Hepatocyte (in vitro differentiated cells): ENCODE results near the gene TMEM151A. TPM values are rescaled to one million over a fixed set of nuclear protein-coding genes. Genes with fewer than 3 reads are reported as not detected.
A peak's percentile ranks its signal among the peaks of the same experiment; 100 is the strongest.

Source experiments
- DNase-seq: peaks from one replicate; pipeline ENCODE4 v3.0.0-alpha.2; 2016; ENCODE audit warnings: low spot score
- H2AFZ ChIP-seq: fragments of 200-600 bp; sonication (generic); 2 replicates; pipeline ENCODE4 v1.6.0; 2016; ENCODE audit warnings: antibody characterized with exemption, mild to moderate bottlenecking
- H3K27ac ChIP-seq: fragments of 200-600 bp; sonication (generic); 2 replicates; pipeline ENCODE4 v1.5.1; 2016; ENCODE audit warnings: mild to moderate bottlenecking
- H3K27me3 ChIP-seq: fragments of 200-600 bp; sonication (generic); 2 replicates; pipeline ENCODE4 v1.6.1; 2016
- H3K36me3 ChIP-seq: fragments of 200-600 bp; sonication (generic); replicated peaks from 2 replicates; pipeline ENCODE4 v1.5.1; 2016; ENCODE audit warnings: low read depth; ENCODE audit not compliant: insufficient read depth
- H3K4me1 ChIP-seq: fragments of 200-600 bp; sonication (generic); 2 replicates; pipeline ENCODE4 v1.5.1; 2016; ENCODE audit warnings: mild to moderate bottlenecking, moderate library complexity; ENCODE audit not compliant: insufficient read depth
- H3K4me2 ChIP-seq: fragments of 200-600 bp; sonication (generic); 2 replicates; pipeline ENCODE4 v1.6.0; 2016
- H3K4me3 ChIP-seq: fragments of 200-600 bp; sonication (generic); 2 replicates; pipeline ENCODE4 v1.5.1; 2016; ENCODE audit warnings: mild to moderate bottlenecking
- H3K79me2 ChIP-seq: fragments of 200-600 bp; sonication (generic); 2 replicates; pipeline ENCODE4 v1.6.0; 2017; ENCODE audit warnings: mild to moderate bottlenecking
- H3K9me2 ChIP-seq: fragments of 200-600 bp; sonication (generic); replicated peaks from 2 replicates; pipeline ENCODE4 v1.6.0; 2017; ENCODE audit warnings: mild to moderate bottlenecking; ENCODE audit not compliant: insufficient read depth
- H3K9me3 ChIP-seq: fragments of 200-600 bp; sonication (generic); 2 replicates; pipeline ENCODE4 v1.5.1; 2016; ENCODE audit warnings: low read depth, mild to moderate bottlenecking
- H4K20me1 ChIP-seq: fragments of 200-600 bp; sonication (generic); 2 replicates; pipeline ENCODE4 v1.6.0; 2016; ENCODE audit warnings: mild to moderate bottlenecking; ENCODE audit not compliant: insufficient read depth, poor library complexity, severe bottlenecking
- CTCF ChIP-seq: fragments of 200-600 bp; sonication (generic); IDR thresholded peaks from 2 replicates; pipeline ENCODE4 v1.5.1; 2016; ENCODE audit warnings: antibody characterized with exemption, mild to moderate bottlenecking; ENCODE audit not compliant: poor library complexity
- EZH2 ChIP-seq: fragments of 200-600 bp; sonication (generic); IDR thresholded peaks from 2 replicates; pipeline ENCODE4 v1.6.1; 2016; ENCODE audit warnings: antibody characterized with exemption, mild to moderate bottlenecking, borderline replicate concordance
- EZH2phosphoT487 ChIP-seq: fragments of 200-600 bp; sonication (generic); IDR thresholded peaks from one replicate; pipeline ENCODE4 v1.6.1; 2018; ENCODE audit warnings: antibody characterized with exemption, mild to moderate bottlenecking, low read depth, moderate library complexity; ENCODE audit not compliant: unreplicated experiment, severe bottlenecking
- WGBS: methylation state at CpG from one replicate; pipeline ENCODE4 v1.1.6; 2016; ENCODE audit warnings: low lambda C conversion rate; ENCODE audit errors: missing lambda C conversion rate; 5-methylcytosine and 5-hydroxymethylcytosine counted together
- polyA plus RNA-seq: library from polyadenylated mRNA; unstranded; fragments of >200 nt; fragmentation: Nextera tagmentation; extraction: Ambion mirVana; gene quantifications from 2 replicates; pipeline ENCODE4 v1.2.1, GENCODE V29; 2016
- total RNA-seq: library from RNA; depleted of rRNA; stranded (reverse); fragments of >200 nt; gene quantifications from 2 replicates; pipeline ENCODE4 v1.2.3, GENCODE V29; 2014

TMEM151A gene
- total and polyA plus RNA-seq, 2 experiments from 2014 or later, result 21.4 to 36.4 TPM

- peak overlapping the region; percentile 98 for H3K4me2 ChIP-seq
- no peak for DNase-seq
- H3K79me2 ChIP-seq, result peaks cover 17% of the 10 kb centered on the region
- H3K27ac ChIP-seq, result peak overlapping the region; percentile 20
- H3K4me3 ChIP-seq, result peak overlapping the region; percentile 87
- no peak overlapping the region for H2AFZ ChIP-seq
- H3K4me1 ChIP-seq, result peaks cover 8% of the 10 kb centered on the region
- H3K36me3 ChIP-seq, result no peaks in the 10 kb centered on the region
- 6% methylated on average over 28 of the region's 28 CpGs for WGBS
- no peaks in the 10 kb centered on the region for H3K9me2 ChIP-seq
- TF ChIP-seq EZH2phosphoT487, result no peak
- no peak for TF ChIP-seq CTCF
- TF ChIP-seq EZH2, result no peak
- H3K9me3 ChIP-seq, result no peaks in the 10 kb centered on the region
- no peaks in the 10 kb centered on the region for H3K27me3 ChIP-seq
- H4K20me1 ChIP-seq, result peaks cover 8% of the 10 kb centered on the region
These were observed 33.2 kb upstream of the TMEM151A start for GRCh38 chr11:66258473-66258893.

DNA sequence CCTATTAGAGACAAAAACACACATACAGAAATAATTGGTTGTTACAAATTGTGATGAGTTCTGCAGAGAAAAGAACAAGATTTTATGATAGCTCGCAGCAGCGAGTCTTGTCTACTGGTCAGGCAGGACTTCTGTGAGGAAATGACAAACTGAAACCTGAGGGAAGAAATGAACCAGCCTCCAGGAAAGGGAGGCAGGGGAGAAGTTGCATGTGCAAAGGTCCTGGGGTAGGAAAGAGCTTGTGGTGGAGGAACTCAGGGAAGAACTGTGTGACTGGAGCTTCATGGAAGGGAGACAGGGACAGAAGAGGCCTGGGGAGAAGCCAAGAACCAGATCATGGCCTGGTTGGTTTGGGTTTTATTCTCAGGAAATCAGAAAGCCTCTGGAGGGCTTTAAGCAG, 32.5 kb upstream of the TMEM151A start:
- Histone ChIP-seq H3K4me2 (peak overlapping the region; percentile 98), H3K4me3 (no peak overlapping the region), H3K4me1 (peaks cover 8% of the 10 kb centered on the region), H3K79me2 (peaks cover 17% of the 10 kb centered on the region), H3K9me2 (no peaks in the 10 kb centered on the region), H3K9me3 (no peaks in the 10 kb centered on the region), H3K27me3 (no peaks in the 10 kb centered on the region), H2AFZ (no peak overlapping the region), H3K36me3 (no peaks in the 10 kb centered on the region), H3K27ac (no peak overlapping the region), H4K20me1 (peaks cover 8% of the 10 kb centered on the region)
- WGBS, result 98% methylated on average over 2 of the region's 2 CpGs
- no peak for TF ChIP-seq CTCF
- no peak for TF ChIP-seq EZH2phosphoT487
- no peak for TF ChIP-seq EZH2
- DNase-seq, result no peak

GRCh38 chr11:66259956-66260355, 31.7 kb upstream of the TMEM151A start:
- WGBS, result 97% methylated on average over 4 of the region's 4 CpGs
- TF ChIP-seq EZH2phosphoT487 (no peak), EZH2 (no peak), CTCF (no peak)
- Histone ChIP-seq H3K9me2 (no peaks in the 10 kb centered on the region), H3K79me2 (peaks cover 17% of the 10 kb centered on the region), H4K20me1 (peaks cover 8% of the 10 kb centered on the region), H3K27me3 (no peaks in the 10 kb centered on the region), H3K4me2 (no peak overlapping the region), H3K4me3 (no peak overlapping the region), H3K9me3 (no peaks in the 10 kb centered on the region), H2AFZ (no peak overlapping the region), H3K4me1 (peaks cover 8% of the 10 kb centered on the region), H3K36me3 (no peaks in the 10 kb centered on the region), H3K27ac (no peak overlapping the region)
- no peak for DNase-seq

GRCh38 chr11:66261578-66261977, 30.1 kb upstream of the TMEM151A start:
- no peaks in the 10 kb centered on the region for H3K9me2 ChIP-seq
- 98% methylated on average over 15 of the region's 16 CpGs for WGBS

More at GRCh38 chr11:66261578-66261977, 30.1 kb upstream of the TMEM151A start:
- H3K79me2 ChIP-seq, result peaks cover 17% of the 10 kb centered on the region
- H3K9me3 ChIP-seq, result no peaks in the 10 kb centered on the region
- no peak overlapping the region for H2AFZ ChIP-seq
- H3K27me3 ChIP-seq, result no peaks in the 10 kb centered on the region
- H3K4me2 ChIP-seq, result no peak overlapping the region
- DNase-seq, result no peak
- peaks cover 8% of the 10 kb centered on the region for H3K4me1 ChIP-seq
- TF ChIP-seq EZH2, result no peak
- no peak for TF ChIP-seq EZH2phosphoT487
- no peak for TF ChIP-seq CTCF
- no peak overlapping the region for H3K27ac ChIP-seq
- no peaks in the 10 kb centered on the region for H3K36me3 ChIP-seq
- H4K20me1 ChIP-seq, result peaks cover 8% of the 10 kb centered on the region
- H3K4me3 ChIP-seq, result no peak overlapping the region
